Raji (cell line): ENCODE results near the gene ZBTB20.

Source experiments
- POLR2A ChIP-seq: IDR thresholded peaks from 2 replicates; pipeline ENCODE4 v1.6.1; 2011; ENCODE audit warnings: low read depth, low read length, control low read depth; ENCODE audit not compliant: insufficient read depth

ZBTB20 gene

DNA sequence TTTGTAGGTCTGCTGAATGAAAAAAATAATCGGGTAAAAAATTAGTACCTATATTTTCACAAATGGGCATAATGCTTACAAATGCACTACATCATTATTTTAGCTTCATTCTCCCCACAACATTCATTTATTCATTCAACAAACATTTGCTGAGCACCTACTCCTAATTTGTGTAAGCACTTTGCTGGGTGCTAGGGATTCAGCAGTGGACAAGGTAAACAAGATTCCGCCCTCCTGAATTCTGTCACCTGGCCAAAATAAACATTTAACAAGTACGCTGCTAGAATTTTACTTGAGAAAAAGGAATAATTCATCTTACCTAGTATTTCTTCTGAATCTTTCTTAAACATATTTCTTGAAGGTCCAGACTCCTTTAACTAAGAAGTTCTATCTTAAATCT lies 781.2 kb downstream of the ZBTB20 start:
- TF ChIP-seq POLR2A, result no peak

DNA sequence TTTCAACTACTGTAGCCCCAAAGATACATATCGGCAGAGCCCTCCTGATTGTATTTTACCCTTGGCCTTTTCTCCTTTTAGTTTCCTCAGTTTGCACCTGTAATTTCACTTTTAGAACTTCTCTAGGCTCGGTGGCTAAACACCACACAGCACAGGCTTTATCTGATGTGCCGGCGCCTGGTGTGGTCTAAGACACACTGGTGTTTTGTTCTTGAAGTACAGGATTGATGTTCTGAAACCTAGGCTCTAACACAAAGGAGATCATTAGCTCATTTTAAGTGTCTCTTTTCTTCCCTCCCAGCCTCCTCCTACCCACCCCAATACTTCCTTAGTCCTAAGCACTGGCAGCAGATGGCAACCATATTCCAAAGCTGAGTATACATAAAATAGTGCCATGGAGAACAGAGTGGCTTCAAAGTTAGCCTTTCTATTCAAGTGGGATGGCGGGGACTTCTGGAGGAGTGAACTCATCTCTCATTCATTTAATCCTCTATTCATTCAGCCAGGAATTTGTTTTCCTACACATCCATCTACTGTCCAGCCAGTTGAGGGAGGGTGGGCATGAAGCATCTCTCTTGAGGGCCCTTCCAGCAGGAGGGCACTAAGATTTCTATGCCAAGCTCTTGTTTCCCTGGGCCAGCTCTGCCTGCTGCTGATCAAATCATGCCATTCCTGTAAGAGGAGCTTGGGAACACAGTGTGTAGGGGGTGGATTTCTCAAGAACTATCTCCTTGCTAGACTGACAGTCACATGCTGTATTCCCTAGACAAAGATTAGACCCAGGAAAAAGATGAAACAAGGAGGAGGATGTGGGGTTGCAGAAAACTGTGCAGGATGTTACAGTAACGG lies 782.1 kb downstream of the ZBTB20 start:
- TF ChIP-seq POLR2A, result no peak

DNA sequence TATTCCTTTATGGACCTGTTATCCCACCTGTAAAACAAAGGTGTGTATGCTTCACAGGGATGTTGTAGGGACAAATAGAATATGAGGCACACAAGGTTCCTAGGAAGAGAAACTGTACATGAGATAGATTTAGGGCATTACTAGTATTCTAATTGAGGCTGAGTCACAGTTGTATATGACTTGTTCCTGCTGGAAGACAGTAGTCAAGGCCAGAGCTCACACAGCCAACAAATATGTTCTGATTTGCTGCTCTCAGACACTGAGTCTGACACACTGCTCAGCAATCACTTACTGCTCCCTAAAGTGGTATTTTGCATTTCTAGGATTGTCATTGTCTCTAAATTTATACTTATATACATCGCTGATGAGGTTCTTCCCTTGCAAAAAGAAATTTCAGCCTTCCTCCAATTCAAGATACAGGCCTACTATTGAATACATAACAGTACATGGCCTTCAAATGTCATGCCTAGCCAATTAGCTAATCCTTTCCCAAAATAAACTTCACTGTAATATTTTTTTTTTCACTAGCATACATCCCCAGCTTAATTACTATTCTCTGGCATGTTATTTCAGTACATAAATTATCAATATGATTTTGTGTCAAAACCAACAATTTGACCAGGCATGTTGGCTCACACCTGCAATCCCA lies 783.4 kb downstream of the ZBTB20 start:
- no peak for TF ChIP-seq POLR2A

DNA sequence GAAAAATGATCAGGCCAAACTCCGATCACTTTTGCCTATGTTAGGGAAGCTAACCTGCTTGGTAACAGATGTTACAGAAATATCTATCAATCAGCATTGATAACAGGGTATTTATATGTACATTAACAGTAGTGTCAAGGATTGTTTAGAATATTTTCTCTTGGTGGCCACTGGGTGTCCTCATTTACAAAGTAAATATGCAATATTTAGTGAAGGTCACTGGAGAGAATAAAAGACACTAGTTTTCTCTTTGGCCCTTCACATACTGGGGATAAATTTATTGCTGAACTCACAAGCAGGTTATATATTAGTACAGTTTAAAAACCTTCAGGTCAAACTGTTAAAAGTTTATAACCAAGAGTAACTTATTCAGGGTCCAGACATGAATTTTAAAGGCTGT lies 784.3 kb downstream of the ZBTB20 start:
- no peak for TF ChIP-seq POLR2A

DNA sequence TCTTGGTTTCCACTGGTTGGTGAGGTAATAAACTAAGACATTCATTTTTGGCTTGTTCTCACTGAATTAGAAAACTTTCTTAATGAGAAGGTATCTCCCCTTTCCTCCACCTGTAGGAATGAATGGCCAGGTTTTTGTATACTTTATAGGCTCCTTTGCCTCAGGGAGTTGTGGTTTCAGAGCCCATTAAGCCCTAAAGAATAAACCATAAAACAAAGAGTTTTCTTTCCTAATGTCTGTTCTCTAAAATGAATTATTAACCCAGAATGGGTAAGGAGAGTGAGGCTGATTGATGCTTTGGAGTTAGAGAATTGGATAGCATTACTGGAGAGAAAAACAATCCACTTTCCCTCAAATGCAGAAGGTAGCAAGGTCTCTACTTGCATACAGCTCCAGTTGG lies 785.7 kb downstream of the ZBTB20 start:
- TF ChIP-seq POLR2A, result no peak

DNA sequence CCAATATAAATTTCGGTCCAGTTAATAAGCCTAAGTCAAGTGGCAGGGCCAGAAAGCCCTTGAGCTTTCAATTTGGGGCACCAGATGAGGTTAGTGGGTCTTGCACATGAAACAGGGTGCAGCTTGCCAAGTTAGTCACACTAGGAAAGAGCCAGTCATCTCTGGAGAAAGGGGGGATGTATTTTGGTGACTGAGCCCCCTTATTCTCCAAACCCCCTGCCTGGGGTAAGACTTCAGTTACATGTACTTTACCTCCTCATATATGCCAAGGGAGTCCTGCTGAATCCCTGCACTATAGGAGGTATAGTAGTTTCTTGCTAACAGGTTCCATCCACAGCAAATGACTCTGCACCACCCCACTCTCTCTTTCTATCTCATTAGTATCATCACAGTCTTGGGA lies 790.6 kb downstream of the ZBTB20 start:
- no peak for TF ChIP-seq POLR2A

DNA sequence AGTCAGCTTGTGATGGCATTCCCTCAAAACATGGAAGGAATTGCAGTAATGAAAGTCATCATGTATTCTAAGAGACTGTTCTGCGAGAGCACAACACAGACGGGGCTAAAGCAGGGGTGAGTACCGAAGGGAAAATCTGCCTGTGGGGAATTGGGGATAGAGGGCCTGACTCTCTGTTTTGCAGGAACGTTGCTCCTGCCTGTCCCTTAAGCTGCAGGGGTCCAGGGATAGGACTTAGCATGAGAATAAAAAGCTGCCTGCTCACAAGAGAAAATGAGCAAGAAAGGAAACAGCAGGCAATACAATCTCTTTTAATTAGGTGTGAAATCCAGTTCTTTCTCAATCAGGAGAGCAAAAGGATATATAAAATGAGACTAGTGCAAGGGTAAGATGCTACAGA lies 791.0 kb downstream of the ZBTB20 start:
- TF ChIP-seq POLR2A, result no peak

DNA sequence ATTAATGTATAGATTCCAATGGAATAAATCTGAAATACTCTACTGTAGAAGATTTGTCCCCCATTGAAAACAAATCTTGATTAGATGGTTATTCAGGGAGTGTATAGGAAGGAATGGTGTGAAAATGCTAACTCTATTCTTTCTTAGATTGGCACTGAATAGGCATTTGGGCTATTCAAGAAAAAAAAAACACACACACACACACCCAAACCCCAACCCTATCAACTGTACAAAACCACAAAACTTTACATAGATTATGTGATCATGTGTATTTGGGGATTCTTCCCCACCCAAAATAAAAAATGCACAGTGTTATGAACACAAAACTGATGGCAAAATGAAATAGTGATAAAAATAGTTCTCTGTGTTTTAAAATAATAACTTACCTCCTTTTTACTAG lies 791.4 kb downstream of the ZBTB20 start:
- TF ChIP-seq POLR2A, result no peak

DNA sequence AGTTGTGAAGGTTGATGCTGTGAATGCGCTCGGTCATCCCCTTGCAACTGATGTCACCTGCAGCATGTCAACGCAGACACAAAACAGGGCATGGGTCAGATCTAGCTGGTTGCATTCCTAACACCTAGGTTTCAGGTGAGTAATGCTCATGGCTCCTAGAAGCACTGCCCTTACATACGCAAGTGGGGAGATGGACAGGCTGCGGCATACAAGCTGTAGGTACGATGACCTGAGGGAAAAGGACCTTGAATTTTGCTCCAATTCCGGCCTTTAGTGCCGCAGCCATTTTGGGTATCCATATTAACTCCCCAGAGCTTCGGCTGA lies 795.3 kb downstream of the ZBTB20 start:
- no peak for TF ChIP-seq POLR2A

DNA sequence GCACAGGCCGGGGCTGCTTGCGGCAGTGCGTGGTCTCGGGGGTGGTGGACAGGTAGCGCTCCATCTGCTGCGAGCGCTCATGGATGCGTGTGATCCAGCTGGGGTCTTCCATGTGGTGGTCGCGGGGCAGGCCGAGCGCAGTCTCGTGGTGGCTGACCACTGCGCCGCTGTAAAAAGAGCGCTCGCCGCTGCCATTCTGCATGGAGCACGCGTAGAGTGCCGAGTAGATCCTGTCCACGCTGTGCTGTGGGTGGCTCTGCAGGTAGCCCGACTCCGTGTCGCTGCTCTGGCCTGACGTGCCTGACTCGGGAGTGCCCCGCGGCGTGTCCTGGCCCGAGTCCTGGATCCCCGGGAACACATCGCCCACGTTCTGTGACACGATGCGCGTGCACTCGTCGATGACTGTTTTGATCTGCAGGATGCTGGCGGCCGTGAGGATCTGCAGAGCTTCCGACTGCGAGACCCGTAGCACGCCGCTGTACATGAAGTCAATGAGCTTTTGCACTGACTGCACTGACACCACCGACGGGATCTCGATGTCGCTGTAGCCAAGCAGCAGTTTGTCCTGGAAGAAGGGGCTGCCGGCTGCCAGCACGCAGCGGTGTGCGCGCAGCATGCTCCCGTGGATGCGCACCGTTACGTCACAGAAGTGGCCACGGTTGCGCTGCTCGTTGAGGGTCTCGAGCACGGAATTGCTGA lies 795.8 kb downstream of the ZBTB20 start:
- TF ChIP-seq POLR2A, result no peak

DNA sequence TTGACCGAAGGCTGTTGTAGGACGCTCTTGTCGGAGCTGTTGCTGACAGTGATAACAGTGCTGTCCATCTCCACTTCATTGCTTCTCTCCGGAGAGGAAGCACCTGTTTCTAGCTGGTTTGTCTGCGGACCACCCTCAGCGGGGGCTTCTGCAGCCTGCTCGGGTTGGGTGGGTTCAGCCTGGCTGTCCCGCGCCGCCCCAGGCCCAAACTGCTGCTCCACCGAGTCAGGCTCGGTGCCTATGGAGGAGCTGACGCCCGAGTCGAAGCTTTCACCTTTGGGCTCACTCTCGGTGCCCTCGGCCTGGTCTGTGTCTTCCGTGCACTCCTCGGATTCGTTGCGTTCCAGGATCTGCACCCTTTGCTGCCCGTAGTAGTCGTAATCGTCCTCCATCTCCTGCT lies 796.4 kb downstream of the ZBTB20 start:
- no peak for TF ChIP-seq POLR2A

DNA sequence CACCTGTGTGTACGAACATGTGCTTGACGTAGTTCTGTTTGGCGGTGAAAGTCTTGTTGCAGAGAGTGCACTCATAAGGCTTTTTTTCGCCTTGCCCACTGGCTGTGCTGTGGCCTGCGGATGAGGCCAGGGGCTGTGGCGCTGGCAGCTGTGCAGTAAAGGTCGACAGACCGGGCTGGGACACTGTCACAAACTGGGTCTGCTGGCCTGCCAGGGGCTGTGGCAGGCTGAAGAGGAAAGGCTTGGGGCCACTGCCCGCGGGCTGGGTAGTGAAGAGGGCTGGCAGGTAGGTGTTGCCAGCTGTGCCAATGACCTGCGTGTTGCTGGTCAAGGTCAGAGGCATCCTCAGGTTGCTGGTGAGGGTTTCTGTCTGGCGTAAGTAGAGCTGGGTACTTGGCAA lies 796.8 kb downstream of the ZBTB20 start:
- no peak for TF ChIP-seq POLR2A

DNA sequence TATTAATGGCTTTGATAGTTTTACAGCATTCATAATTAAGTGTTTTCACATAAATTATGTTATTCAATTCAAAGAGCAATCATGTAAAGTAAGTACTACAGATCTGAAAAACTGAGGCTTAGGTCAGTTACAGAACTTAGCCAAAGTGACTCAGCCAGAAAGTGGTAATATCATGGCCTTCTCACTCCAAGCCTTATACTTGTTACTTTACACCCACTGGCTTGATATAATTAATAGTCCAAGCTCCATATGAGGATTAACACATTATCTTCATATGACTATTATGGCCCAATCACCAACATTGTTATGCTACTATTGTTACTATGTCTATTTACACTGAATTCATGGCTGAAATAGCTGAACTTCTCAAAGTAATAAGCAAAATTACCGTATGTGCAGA lies 802.6 kb downstream of the ZBTB20 start:
- TF ChIP-seq POLR2A, result no peak

DNA sequence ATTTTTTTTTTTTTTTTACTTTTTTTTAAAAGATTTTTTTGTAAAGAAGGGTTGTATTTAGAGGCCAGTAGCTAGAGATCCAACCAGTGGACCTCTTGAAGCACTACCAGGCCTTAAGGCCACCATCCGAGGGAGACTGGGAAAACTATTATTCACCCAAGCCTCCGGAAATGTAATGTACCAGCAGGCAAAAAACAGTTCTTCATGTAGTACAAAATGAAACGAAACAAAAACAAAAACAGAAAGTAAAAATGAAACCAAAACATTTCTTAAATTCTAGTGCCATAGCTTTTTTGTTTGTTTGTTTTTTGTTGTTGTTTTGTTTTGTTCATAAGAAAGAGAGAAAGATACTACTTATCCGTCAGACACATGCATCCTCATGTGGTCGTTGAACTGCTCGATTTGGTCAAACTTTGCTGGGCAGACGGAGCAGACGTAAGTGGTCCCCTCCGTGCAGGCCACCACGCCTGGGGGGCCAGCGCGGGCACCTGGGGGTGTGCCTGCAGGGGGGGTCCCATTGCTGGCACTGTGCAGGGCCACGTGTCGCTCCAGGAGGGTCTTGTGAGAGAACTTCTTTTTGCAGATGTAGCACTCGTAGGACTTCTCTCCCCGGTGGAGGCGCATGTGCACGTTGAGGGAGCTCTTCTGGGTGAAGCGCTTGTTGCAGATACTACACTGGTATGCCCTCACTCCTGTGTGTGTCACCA lies 808.3 kb downstream of the ZBTB20 start:
- TF ChIP-seq POLR2A, result no peak

DNA sequence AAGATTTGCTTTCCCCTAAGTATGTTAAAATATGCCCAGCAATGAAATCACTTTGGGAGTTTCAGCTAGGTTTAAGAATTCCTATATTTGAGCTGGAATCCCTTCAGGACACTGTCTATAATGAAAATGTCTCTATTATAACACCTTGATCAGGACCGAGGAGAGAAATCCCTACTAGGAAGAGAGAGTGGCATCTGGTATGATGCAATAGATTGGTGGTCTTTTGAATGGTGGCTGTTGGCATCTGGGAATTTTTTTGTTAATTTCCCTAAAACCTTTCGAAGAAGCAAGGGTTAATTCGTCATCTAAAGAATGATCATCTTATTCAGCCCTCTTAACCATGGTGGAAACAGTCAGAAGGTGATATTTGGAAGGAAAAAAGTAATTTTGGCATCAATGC lies 810.2 kb downstream of the ZBTB20 start:
- no peak for TF ChIP-seq POLR2A
